Smooth muscle cell (in vitro differentiated cells): ENCODE results near the gene ANKMY2. TPM values are rescaled to one million over a fixed set of nuclear protein-coding genes. Genes with fewer than 3 reads are reported as not detected.

Experiments
- DNase-seq: peaks from one replicate; lab custom pipeline; 2025; ENCODE audit not compliant: unreplicated experiment; lab: John Stamatoyannopoulos, UW
- H2AFZ ChIP-seq: fragments of 200-600 bp; sonication (generic); 2 replicates; pipeline ENCODE4 v1.6.0; 2016; ENCODE audit warnings: antibody characterized with exemption, low read depth, mild to moderate bottlenecking
- H3F3A ChIP-seq: fragments of 200-600 bp; sonication (generic); 2 replicates; pipeline ENCODE4 v1.6.0; 2017; ENCODE audit warnings: antibody characterized with exemption, low read depth
- H3K27ac ChIP-seq: fragments of 200-600 bp; sonication (generic); 2 replicates; pipeline ENCODE4 v1.5.1; 2016; ENCODE audit warnings: low read depth, mild to moderate bottlenecking
- H3K27me3 ChIP-seq: fragments of 200-600 bp; sonication (generic); 2 replicates; pipeline ENCODE4 v1.6.1; 2016; ENCODE audit warnings: low read depth, mild to moderate bottlenecking
- H3K36me3 ChIP-seq: fragments of 200-600 bp; sonication (generic); 2 replicates; pipeline ENCODE4 v1.5.1; 2016; ENCODE audit warnings: low read depth
- H3K4me1 ChIP-seq: fragments of 200-600 bp; sonication (generic); 2 replicates; pipeline ENCODE4 v1.5.1; 2016; ENCODE audit warnings: low read depth
- H3K4me2 ChIP-seq: fragments of 200-600 bp; sonication (generic); 2 replicates; pipeline ENCODE4 v1.6.0; 2016; ENCODE audit warnings: mild to moderate bottlenecking
- H3K4me3 ChIP-seq: fragments of 200-600 bp; sonication (generic); 2 replicates; pipeline ENCODE4 v1.5.1; 2016; ENCODE audit warnings: mild to moderate bottlenecking
- H3K79me2 ChIP-seq: fragments of 200-600 bp; sonication (generic); 2 replicates; pipeline ENCODE4 v1.6.0; 2016; ENCODE audit warnings: low read depth, mild to moderate bottlenecking
- H3K9ac ChIP-seq: fragments of 200-600 bp; sonication (generic); 2 replicates; pipeline ENCODE4 v1.6.0; 2016; ENCODE audit warnings: low read depth
- H3K9me3 ChIP-seq: fragments of 200-600 bp; sonication (generic); replicated peaks from 2 replicates; pipeline ENCODE4 v1.5.1; 2016; ENCODE audit warnings: low read depth
- H4K20me1 ChIP-seq: fragments of 200-600 bp; sonication (generic); 2 replicates; pipeline ENCODE4 v1.6.0; 2016; ENCODE audit warnings: low read depth
- WGBS: methylation state at CpG from one replicate; pipeline ENCODE4 v1.1.7; 2016; ENCODE audit warnings: low lambda C conversion rate; 5-methylcytosine and 5-hydroxymethylcytosine counted together
- polyA plus RNA-seq: library from polyadenylated mRNA; unstranded; fragments of >200 nt; fragmentation: Nextera tagmentation; extraction: Ambion mirVana; gene quantifications from 2 replicates; pipeline ENCODE4 v1.2.1, GENCODE V29; 2016
- total RNA-seq: library from RNA; depleted of rRNA; stranded (reverse); fragments of >200 nt; gene quantifications from 2 replicates; pipeline ENCODE4 v1.2.3, GENCODE V29; 2014
- TF ChIP-seq, protein P1 (sequence below): fragments of 200-600 bp; sonication (generic); IDR thresholded peaks from 2 replicates; pipeline ENCODE4 v1.5.1; 2017; ENCODE audit warnings: borderline replicate concordance, mild to moderate bottlenecking, antibody characterized with exemption; ENCODE audit not compliant: insufficient read depth, poor library complexity, severe bottlenecking

Gene ANKMY2
- total and polyA plus RNA-seq, 2 experiments from 2014 or later, result 24.0 to 28.0 TPM

DNA sequence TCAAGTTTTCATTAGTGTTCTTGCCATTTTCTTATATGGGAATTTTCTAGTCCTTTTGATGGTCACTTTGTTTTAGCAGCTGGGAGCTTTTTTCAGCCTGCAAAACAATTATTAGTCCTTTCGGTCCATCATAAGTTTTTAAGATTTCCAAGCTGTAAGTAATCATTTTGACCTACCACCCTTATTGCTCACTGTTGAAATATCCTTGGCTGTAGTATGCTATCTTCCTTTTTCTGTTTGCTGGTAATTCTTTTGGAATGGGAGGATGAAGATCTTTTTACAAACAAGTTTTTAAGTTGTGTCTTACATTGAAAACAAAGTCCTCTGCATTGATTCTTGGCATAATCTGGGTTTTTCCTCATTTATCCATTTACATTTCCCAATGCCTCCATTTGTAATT, 24.5 kb upstream of the ANKMY2 start:
- Histone ChIP-seq H3K4me1 (peaks cover 24% of the 10 kb centered on the region), H3K9ac (peak overlapping the region; percentile 66), H3K4me2 (peak overlapping the region; percentile 70), H3K27ac (peak overlapping the region; percentile 97), H3K79me2 (peaks cover 61% of the 10 kb centered on the region), H3F3A (peaks cover 23% of the 10 kb centered on the region), H2AFZ (no peak overlapping the region), H3K36me3 (no peaks in the 10 kb centered on the region), H3K4me3 (no peak overlapping the region), H3K9me3 (no peaks in the 10 kb centered on the region), H4K20me1 (no peaks in the 10 kb centered on the region), H3K27me3 (no peaks in the 10 kb centered on the region)
- TF ChIP-seq, protein P1, sequence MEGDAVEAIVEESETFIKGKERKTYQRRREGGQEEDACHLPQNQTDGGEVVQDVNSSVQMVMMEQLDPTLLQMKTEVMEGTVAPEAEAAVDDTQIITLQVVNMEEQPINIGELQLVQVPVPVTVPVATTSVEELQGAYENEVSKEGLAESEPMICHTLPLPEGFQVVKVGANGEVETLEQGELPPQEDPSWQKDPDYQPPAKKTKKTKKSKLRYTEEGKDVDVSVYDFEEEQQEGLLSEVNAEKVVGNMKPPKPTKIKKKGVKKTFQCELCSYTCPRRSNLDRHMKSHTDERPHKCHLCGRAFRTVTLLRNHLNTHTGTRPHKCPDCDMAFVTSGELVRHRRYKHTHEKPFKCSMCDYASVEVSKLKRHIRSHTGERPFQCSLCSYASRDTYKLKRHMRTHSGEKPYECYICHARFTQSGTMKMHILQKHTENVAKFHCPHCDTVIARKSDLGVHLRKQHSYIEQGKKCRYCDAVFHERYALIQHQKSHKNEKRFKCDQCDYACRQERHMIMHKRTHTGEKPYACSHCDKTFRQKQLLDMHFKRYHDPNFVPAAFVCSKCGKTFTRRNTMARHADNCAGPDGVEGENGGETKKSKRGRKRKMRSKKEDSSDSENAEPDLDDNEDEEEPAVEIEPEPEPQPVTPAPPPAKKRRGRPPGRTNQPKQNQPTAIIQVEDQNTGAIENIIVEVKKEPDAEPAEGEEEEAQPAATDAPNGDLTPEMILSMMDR, result no peak
- DNase-seq, result no peak
- 23% methylated on average over 1 of the region's 1 CpG for WGBS

DNA sequence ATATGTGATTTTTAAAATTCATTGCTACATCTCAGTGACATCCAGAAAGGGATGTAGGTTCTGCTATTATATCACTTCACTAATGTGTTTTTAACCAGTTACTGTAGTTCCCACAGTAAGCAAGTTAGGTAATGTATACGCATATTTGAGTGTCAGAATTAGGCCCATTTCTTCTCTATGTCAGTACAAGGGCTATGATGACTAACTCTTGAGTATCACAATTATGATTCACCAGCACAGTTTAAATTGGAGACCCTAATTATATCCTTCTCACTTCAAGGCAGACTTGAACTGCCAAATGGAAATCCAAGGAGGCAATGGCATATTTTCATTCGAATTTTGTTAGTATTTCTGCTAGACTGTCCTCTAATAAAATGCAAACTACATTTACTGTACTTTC, 24.0 kb upstream of the ANKMY2 start:
- peak overlapping the region; percentile 66 for H3K9ac ChIP-seq
- peak overlapping the region; percentile 70 for H3K4me2 ChIP-seq

DNA sequence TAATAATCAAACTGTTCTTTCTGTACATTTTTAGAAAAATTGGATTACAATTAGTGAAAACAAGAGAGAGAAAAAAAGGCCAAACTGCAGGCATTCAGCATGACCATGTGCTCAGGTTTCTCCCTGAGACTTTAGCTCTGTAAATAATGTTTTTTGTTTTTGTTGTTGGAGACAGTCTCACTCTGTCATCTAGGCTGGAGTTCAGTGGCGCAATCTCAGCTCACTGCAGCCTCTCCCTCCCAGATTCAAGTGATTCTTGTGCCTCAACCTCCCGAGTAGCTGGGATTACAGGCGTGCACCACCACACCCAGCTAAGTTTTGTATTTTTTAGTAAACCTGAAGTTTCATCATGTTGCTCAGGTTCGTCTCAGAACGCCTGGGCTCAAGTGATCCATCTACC, 23.4 kb upstream of the ANKMY2 start:
- Histone ChIP-seq H3K4me3 (no peak overlapping the region), H4K20me1 (no peaks in the 10 kb centered on the region), H3K27ac (peak overlapping the region; percentile 97), H2AFZ (no peak overlapping the region), H3K79me2 (peaks cover 66% of the 10 kb centered on the region), H3K36me3 (no peaks in the 10 kb centered on the region), H3K9me3 (no peaks in the 10 kb centered on the region), H3K4me2 (peak overlapping the region; percentile 70), H3K9ac (peak overlapping the region; percentile 66), H3F3A (peaks cover 23% of the 10 kb centered on the region), H3K27me3 (no peaks in the 10 kb centered on the region), H3K4me1 (peaks cover 24% of the 10 kb centered on the region)
- TF ChIP-seq, protein P1, result no peak
- 87% methylated on average over 5 of the region's 5 CpGs for WGBS
- DNase-seq, result no peak

More for the DNA sequence above, 24.0 kb upstream of the ANKMY2 start:
- Histone ChIP-seq H3F3A (peaks cover 23% of the 10 kb centered on the region), H3K27ac (peak overlapping the region; percentile 97), H3K36me3 (no peaks in the 10 kb centered on the region), H3K4me1 (peaks cover 24% of the 10 kb centered on the region), H3K79me2 (peaks cover 65% of the 10 kb centered on the region), H2AFZ (no peak overlapping the region), H3K27me3 (no peaks in the 10 kb centered on the region), H3K4me3 (no peak overlapping the region), H3K9me3 (no peaks in the 10 kb centered on the region), H4K20me1 (no peaks in the 10 kb centered on the region)
- DNase-seq, result no peak
- WGBS, result 66% methylated on average over 2 of the region's 2 CpGs
- TF ChIP-seq, protein P1, result no peak
